ENCODE measurements around the gene LSS. TPM values are rescaled to one million over a fixed set of nuclear protein-coding genes. Genes with fewer than 3 reads are reported as not detected.

Gene LSS
- total and polyA plus RNA-seq, 10 of the 15 experiments (the other 5 are each of a cell fraction or from before 2014, with no cell fraction given): 2.9 to 82.4 (median 27.5) TPM

GRCh38 chr21:46160907-46161632, 67.5 kb downstream of the LSS start (continued):
- TF ChIP-seq ZBTB11 (CRISPR knock-in tag; IDR thresholded peaks at IDR 0.05) (no peak), IRF4 (IDR thresholded peaks at IDR 0.05; ENCODE audit: low read depth, low read length) (no peak), MXI1 (IDR thresholded peaks at IDR 0.05; ENCODE audit: low read depth, low read length) (no peak), BCLAF1 (IDR thresholded peaks at IDR 0.05) (no peak), CHD1 (IDR thresholded peaks at IDR 0.05; ENCODE audit: low read depth, low read length) (no peak), SIX5 (IDR thresholded peaks at IDR 0.05; ENCODE audit: low read depth, low read length, severe bottlenecking) (no peak), HCFC1 (IDR thresholded peaks at IDR 0.05; ENCODE audit: low read length) (no peak), IRF5 (IDR thresholded peaks at IDR 0.05; ENCODE audit: borderline replicate concordance) (no peak)
- TF ChIP-seq, protein P1, sequence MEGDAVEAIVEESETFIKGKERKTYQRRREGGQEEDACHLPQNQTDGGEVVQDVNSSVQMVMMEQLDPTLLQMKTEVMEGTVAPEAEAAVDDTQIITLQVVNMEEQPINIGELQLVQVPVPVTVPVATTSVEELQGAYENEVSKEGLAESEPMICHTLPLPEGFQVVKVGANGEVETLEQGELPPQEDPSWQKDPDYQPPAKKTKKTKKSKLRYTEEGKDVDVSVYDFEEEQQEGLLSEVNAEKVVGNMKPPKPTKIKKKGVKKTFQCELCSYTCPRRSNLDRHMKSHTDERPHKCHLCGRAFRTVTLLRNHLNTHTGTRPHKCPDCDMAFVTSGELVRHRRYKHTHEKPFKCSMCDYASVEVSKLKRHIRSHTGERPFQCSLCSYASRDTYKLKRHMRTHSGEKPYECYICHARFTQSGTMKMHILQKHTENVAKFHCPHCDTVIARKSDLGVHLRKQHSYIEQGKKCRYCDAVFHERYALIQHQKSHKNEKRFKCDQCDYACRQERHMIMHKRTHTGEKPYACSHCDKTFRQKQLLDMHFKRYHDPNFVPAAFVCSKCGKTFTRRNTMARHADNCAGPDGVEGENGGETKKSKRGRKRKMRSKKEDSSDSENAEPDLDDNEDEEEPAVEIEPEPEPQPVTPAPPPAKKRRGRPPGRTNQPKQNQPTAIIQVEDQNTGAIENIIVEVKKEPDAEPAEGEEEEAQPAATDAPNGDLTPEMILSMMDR (IDR thresholded peaks at IDR 0.05 in 2 of 3, conservative IDR thresholded peaks at IDR 0.05 in 1 of 3; ENCODE audit: control insufficient read depth in 2 of 3, extremely low read depth in 1 of 3, insufficient read depth in 1 of 3, low read depth in 3 of 3, low read length in 3 of 3): no peak

Measured in GM12878 (cell line).